Measurements from ENCODE around the gene SLC4A5. TPM values are rescaled to one million over a fixed set of nuclear protein-coding genes. Genes with fewer than 3 reads are reported as not detected.
A peak's percentile ranks its signal among the peaks of the same experiment; 100 is the strongest.

The SLC4A5 gene
- total RNA-seq, 1 donor from 2014 or later = under 0.01 TPM

- no peak for TF ChIP-seq CTCF (conservative IDR thresholded peaks at IDR 0.05; ENCODE audit: low read depth, low read length)
- H3K4me3 ChIP-seq (ENCODE audit: low read depth, low read length) = no peak overlapping the region
- DNase-seq (ENCODE audit: low read depth) = no peak
These were observed 78.9 kb downstream of the SLC4A5 start for GRCh38 chr2:74264281-74264680.

- no peak for DNase-seq (ENCODE audit: low read depth)
- H3K4me3 ChIP-seq (ENCODE audit: low read depth, low read length) = no peak overlapping the region
These were observed 80.5 kb downstream of the SLC4A5 start for GRCh38 chr2:74262681-74263080.

GRCh38 chr2:74261204-74261864, 81.9 kb downstream of the SLC4A5 start:
- no peak for DNase-seq (ENCODE audit: low read depth)
- no peak overlapping the region for H3K4me3 ChIP-seq (ENCODE audit: low read depth, low read length)

More at GRCh38 chr2:74262681-74263080, 80.5 kb downstream of the SLC4A5 start:
- no peak for TF ChIP-seq CTCF (conservative IDR thresholded peaks at IDR 0.05; ENCODE audit: low read depth, low read length)

GRCh38 chr2:74260495-74260894, 82.7 kb downstream of the SLC4A5 start:
- no peak for TF ChIP-seq CTCF (conservative IDR thresholded peaks at IDR 0.05; ENCODE audit: low read depth, low read length)
- no peak for DNase-seq (ENCODE audit: low read depth)
- H3K4me3 ChIP-seq (ENCODE audit: low read depth, low read length) = no peak overlapping the region

More at GRCh38 chr2:74261204-74261864, 81.9 kb downstream of the SLC4A5 start:
- peak; percentile 79 for TF ChIP-seq CTCF (conservative IDR thresholded peaks at IDR 0.05; ENCODE audit: low read depth, low read length)

GRCh38 chr2:74259733-74260132, 83.5 kb downstream of the SLC4A5 start:
- H3K4me3 ChIP-seq (ENCODE audit: low read depth, low read length) = no peak overlapping the region
- TF ChIP-seq CTCF (conservative IDR thresholded peaks at IDR 0.05; ENCODE audit: low read depth, low read length) = no peak
- DNase-seq (ENCODE audit: low read depth) = no peak

GRCh38 chr2:74259191-74259590, 84.0 kb downstream of the SLC4A5 start:
- DNase-seq (ENCODE audit: low read depth) = no peak
- no peak overlapping the region for H3K4me3 ChIP-seq (ENCODE audit: low read depth, low read length)
- TF ChIP-seq CTCF (conservative IDR thresholded peaks at IDR 0.05; ENCODE audit: low read depth, low read length) = no peak

GRCh38 chr2:74255660-74256213, 87.5 kb downstream of the SLC4A5 start:
- no peak overlapping the region for H3K4me3 ChIP-seq (ENCODE audit: low read depth, low read length)
- no peak for TF ChIP-seq CTCF (conservative IDR thresholded peaks at IDR 0.05; ENCODE audit: low read depth, low read length)
- DNase-seq (ENCODE audit: low read depth) = no peak
